ENCODE measurements around the gene KCNMB1. TPM values are rescaled to one million over a fixed set of nuclear protein-coding genes. Genes with fewer than 3 reads are reported as not detected.
A peak's percentile ranks its signal among the peaks of the same experiment; 100 is the strongest.

KCNMB1 gene
- total RNA-seq, 4 donors from 2014 or later = 0.20 to 0.29 (median 0.25) TPM

GRCh38 chr5:170403675-170404074 lies 14.5 kb upstream of the KCNMB1 start:
- intact Hi-C loops (cut with DNase I) = no loop called here
- Histone ChIP-seq H3K4me1 (no peaks in the 10 kb centered on the region), H3K27me3 (no peaks in the 10 kb centered on the region), H3K27ac (no peak overlapping the region), H3K36me3 (no peaks in the 10 kb centered on the region), H3K4me3 (replicated peaks in 1 of 3) (no peak overlapping the region), H3K9me3 (no peaks in the 10 kb centered on the region)
- peak; percentile 9 to 10 for DNase-seq
- TF ChIP-seq CTCF (IDR thresholded peaks at IDR 0.05) (peak in 3 of 6 experiments; percentile 14 to 28 (median 23)), POLR2A (IDR thresholded peaks at IDR 0.05) (no peak)
- WGBS, 2 donors = 54 to 57% methylated on average over 4 of the region's 4 CpGs

DNA sequence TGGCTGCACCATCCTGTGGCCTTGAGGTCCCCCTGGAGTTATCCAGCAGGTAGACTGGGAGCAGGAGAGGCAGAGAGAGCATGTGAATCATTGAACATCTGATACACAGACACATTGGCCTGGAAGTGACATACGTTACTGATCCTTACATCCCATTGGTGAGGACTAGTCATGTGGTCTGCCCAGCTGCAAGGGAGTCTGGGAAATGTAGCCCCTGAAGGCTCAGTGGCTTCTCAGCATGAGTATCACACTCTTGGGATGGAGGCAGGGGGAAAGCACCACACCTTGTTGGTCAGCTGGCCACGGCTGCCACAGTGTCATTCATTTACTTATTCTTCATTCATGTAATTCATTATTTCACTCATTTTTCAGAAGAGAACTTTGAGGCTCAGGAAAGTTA lies 13.3 kb upstream of the KCNMB1 start:
- intact Hi-C loops (cut with DNase I) = no loop called here
- WGBS, 2 donors = 85 to 100% methylated on average over 2 of the region's 2 CpGs
- TF ChIP-seq POLR2A (IDR thresholded peaks at IDR 0.05) (no peak), CTCF (IDR thresholded peaks at IDR 0.05) (no peak)
- H3K4me1 ChIP-seq = no peaks in the 10 kb centered on the region
- H3K27me3 ChIP-seq = no peaks in the 10 kb centered on the region
- no peaks in the 10 kb centered on the region for H3K9me3 ChIP-seq
- no peak overlapping the region for H3K4me3 ChIP-seq (replicated peaks in 1 of 3)
- H3K27ac ChIP-seq = no peak overlapping the region
- no peak for DNase-seq
- no peaks in the 10 kb centered on the region for H3K36me3 ChIP-seq

- no peaks in the 10 kb centered on the region for H3K36me3 ChIP-seq
- WGBS, 2 donors = 68 to 83% methylated on average over 2 of the region's 2 CpGs
Observed at GRCh38 chr5:170397059-170397458, 7.9 kb upstream of the KCNMB1 start.

DNA sequence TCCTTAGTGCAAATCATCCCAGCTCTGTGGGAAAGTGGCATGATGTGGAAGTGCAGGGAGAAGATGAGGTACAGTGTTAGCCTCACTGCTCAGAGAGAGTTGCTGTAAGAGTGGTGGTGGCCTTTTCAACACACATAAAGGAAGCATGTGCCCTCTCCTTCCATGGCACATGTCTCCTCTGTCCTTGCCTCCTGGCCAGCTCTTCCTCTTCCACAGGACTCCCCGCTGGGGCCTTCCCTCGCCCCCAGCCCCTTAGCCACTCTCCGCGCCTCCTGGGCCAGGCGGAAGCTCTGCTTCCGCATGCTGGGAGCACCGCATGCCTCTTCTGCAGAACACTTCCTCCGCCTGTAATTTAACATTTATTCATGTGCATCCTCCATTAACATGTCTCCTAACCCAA lies 4.8 kb upstream of the KCNMB1 start:
- Histone ChIP-seq H3K4me1 (no peaks in the 10 kb centered on the region), H3K4me3 (replicated peaks in 1 of 3) (no peak overlapping the region), H3K27me3 (no peaks in the 10 kb centered on the region), H3K36me3 (no peaks in the 10 kb centered on the region), H3K9me3 (no peaks in the 10 kb centered on the region), H3K27ac (no peak overlapping the region)
- intact Hi-C loops (cut with DNase I) = no loop called here
- TF ChIP-seq CTCF (IDR thresholded peaks at IDR 0.05) (no peak), POLR2A (IDR thresholded peaks at IDR 0.05) (no peak)
- DNase-seq = no peak
- 71 to 81% methylated on average over 8 of the region's 8 CpGs for WGBS, 2 donors

More at GRCh38 chr5:170397059-170397458, 7.9 kb upstream of the KCNMB1 start:
- intact Hi-C loops (cut with DNase I) = no loop called here
- Histone ChIP-seq H3K27ac (no peak overlapping the region), H3K4me3 (replicated peaks in 1 of 3) (no peak overlapping the region), H3K9me3 (no peaks in the 10 kb centered on the region), H3K27me3 (no peaks in the 10 kb centered on the region), H3K4me1 (no peaks in the 10 kb centered on the region)
- no peak for DNase-seq
- no peak for TF ChIP-seq POLR2A (IDR thresholded peaks at IDR 0.05)
- TF ChIP-seq CTCF (IDR thresholded peaks at IDR 0.05) = no peak

GRCh38 chr5:170393235-170393634 lies 4.1 kb upstream of the KCNMB1 start:
- Histone ChIP-seq H3K36me3 (no peaks in the 10 kb centered on the region), H3K27me3 (no peaks in the 10 kb centered on the region), H3K4me1 (no peaks in the 10 kb centered on the region), H3K9me3 (no peaks in the 10 kb centered on the region), H3K4me3 (replicated peaks in 1 of 3) (no peak overlapping the region), H3K27ac (no peak overlapping the region)
- no peak for DNase-seq
- intact Hi-C loops (cut with DNase I) = no loop called here
- WGBS, 2 donors = 77 to 78% methylated on average over 6 of the region's 6 CpGs
- TF ChIP-seq POLR2A (IDR thresholded peaks at IDR 0.05) (no peak), CTCF (IDR thresholded peaks at IDR 0.05) (no peak)

Data from thyroid gland (tissue), 4 donors.